Neural progenitor cell (in vitro differentiated cells): ENCODE data around the gene AFG1L.

Source experiments
- EZH2 ChIP-seq: fragments of 200-600 bp; sonication (generic); IDR thresholded peaks from 2 replicates; pipeline ENCODE4 v1.6.1; 2017; ENCODE audit warnings: antibody characterized with exemption, mild to moderate bottlenecking, moderate library complexity
- EZH2phosphoT487 ChIP-seq: fragments of 200-600 bp; sonication (generic); IDR thresholded peaks from 2 replicates; pipeline ENCODE4 v1.6.1; 2017; ENCODE audit warnings: antibody characterized with exemption
- TF ChIP-seq, protein P1 (sequence below): fragments of 200-600 bp; sonication (generic); IDR thresholded peaks from 2 replicates; pipeline ENCODE4 v1.5.1; 2017; ENCODE audit warnings: antibody characterized with exemption, mild to moderate bottlenecking

DNA sequence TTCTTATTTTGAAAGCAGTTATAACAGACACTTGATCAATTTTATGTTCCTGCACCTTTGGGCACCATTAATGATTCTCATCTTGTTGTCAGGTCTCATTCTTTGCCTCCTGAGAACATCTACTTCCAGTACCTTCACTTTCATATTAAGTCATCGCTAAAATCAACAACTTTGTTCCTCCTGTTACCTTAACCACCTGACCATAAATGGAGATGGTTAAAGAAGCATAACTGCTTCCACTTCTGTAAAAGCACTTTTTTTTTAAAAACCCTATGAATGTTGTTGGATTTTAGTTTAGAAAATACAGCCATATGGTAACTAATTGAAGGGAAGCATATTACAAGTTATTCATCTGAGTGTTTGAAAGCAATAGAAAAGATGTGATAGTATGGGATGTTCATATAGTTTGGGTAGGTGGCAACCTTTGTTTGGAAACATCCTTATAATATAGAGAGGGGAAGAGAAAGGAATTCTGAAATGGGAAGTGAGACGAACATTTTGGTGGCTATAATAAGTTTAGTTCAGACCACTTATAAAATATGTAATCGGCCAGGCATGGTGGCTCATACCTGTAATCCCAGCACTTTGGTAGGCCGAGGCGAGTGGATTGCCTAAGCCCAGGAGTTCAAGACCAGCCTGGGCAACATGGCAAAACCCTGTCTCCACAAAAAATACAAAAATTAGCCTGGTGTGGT, 53.9 kb downstream of the AFG1L start:
- TF ChIP-seq, protein P1, sequence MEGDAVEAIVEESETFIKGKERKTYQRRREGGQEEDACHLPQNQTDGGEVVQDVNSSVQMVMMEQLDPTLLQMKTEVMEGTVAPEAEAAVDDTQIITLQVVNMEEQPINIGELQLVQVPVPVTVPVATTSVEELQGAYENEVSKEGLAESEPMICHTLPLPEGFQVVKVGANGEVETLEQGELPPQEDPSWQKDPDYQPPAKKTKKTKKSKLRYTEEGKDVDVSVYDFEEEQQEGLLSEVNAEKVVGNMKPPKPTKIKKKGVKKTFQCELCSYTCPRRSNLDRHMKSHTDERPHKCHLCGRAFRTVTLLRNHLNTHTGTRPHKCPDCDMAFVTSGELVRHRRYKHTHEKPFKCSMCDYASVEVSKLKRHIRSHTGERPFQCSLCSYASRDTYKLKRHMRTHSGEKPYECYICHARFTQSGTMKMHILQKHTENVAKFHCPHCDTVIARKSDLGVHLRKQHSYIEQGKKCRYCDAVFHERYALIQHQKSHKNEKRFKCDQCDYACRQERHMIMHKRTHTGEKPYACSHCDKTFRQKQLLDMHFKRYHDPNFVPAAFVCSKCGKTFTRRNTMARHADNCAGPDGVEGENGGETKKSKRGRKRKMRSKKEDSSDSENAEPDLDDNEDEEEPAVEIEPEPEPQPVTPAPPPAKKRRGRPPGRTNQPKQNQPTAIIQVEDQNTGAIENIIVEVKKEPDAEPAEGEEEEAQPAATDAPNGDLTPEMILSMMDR: no peak
- TF ChIP-seq EZH2: no peak
- no peak for TF ChIP-seq EZH2phosphoT487
